Esophagus squamous epithelium (tissue), 4 donors: ENCODE measurements around the gene GLB1L2.

ENCODE experiments used
- CTCF ChIP-seq, 6 experiments: fragments of 450-650 bp in 4 of 6; fragments of 200-600 bp in 2 of 6; sonication (generic) in 2 of 6; IDR thresholded peaks; one replicate each; pipeline ENCODE4 v1.5.1; 2016 to 2019; ENCODE audit warnings: antibody characterized with exemption in 6 of 6, mild to moderate bottlenecking in 4 of 6, moderate library complexity in 4 of 6
- POLR2A ChIP-seq, 4 donors: fragments of 450-650 bp; IDR thresholded peaks; one replicate each; pipeline ENCODE4 v1.6.1; 2017; ENCODE audit warnings: antibody characterized with exemption in 4 of 4, mild to moderate bottlenecking in 4 of 4, moderate library complexity in 3 of 4

DNA sequence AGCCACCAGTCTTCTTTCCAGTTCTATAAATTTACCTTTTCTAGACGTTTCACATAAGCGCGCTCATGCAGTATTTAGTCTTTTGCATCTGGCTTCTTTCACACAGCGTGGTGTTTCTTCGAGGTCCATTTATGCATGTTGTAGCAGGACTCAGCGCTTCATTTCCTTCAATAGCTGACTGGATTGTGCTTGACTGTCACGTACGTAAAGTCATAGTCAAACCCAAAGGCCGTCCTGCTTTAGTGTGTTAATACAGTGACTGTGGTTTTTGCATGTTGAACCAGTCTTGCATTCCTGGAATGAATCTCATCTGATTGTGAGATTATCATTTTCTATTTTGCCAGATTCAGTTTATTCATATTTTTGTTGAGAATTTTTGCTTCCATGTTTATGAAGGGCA is 37.1 kb upstream of the GLB1L2 start:
- TF ChIP-seq CTCF (IDR thresholded peaks at IDR 0.05) (no peak), POLR2A (IDR thresholded peaks at IDR 0.05) (no peak)
